DMS153 treated with DMSO at 0.1 percent for 48 hours (cell line): ENCODE results near the gene JADE2.
"Not testable (repeated sequence)": the region's sequence is repeated elsewhere in the genome, so short reads cannot be mapped to it uniquely, and the experiment has no call there.

Experiments used
- DNase-seq: peaks from one replicate; lab custom pipeline; 2025; ENCODE audit not compliant: unreplicated experiment; lab: John Stamatoyannopoulos, UW

JADE2 gene

DNA sequence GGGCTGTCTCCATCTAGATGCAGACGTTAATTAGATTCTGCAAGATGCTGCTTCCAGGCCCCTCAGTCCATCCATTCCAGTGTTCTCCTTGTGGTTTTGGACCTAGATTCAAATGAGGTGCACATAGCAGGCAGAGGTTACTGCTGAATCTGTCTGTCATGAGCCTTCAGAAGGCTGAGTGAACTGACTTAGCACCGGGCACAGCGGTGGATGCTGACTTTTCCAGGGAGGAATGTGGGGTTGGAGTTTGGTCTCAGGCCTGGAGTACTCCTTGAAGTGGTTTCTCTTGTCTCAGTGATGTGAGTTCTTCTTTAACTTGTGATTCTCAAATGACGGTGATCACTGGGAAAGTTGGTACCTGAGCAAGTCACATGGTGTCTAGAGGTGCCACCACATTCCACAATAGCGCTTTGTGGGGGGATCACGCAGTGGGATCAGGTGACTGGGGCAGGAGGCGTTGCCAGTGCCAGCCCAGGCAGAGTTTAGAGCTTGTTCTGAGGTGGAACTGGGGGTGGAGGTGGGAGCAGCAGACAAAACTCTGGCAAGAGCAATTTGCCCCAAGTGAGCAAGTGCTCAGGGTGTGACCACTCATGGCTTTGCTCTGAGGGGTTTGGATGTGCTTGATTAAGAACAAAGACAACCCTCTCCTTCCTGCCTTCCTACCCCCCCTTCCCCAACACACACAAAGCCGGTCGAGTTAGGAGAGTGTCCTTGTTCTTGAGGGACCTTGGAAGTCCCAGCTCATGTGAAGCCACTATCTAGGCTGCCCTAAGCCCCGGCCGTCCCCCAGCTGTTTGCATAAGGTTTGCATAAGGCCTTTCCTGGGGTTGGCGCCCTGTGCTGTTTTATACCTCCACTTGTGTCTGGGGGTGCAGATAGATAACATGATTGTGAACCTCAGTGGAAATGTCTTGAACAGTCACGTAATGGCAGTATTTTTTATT is 25.1 kb downstream of the JADE2 start:
- DNase-seq = no peak

DNA sequence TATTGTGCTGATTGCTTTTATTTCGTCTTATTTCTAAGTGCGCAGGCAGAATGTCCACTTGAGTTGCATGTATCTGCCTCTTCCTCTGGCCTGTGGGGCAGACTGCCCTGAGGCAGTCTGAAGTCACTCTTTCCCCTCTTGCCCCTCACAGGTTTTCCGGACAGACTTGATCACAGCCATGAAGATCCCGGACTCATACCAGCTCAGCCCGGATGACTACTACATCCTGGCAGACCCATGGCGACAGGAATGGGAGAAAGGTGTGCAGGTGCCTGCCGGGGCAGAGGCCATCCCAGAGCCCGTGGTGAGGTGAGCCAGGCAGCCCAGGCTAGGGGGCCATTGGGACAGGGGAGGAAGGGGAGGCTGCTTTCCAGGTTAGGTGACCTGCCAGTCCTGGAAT is 26.4 kb downstream of the JADE2 start:
- no peak for DNase-seq

DNA sequence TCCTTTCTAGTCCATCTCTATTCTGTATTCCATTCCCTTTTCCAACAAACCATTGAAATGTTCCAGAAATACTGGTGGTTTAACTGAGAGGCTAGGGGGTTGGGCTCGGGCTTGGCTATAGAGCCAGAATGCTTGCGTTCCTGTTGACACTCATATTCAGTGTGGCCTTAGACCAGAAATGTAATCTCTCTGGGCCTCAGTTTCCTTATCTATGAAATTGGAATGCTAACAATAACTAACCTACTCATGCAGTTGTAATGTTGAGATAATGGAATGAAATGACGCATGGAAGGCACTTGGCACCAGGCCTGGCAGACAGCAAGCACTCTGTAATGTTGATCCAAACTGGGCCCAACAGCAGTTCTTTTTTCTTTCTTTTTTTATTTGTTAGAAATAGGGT is 26.8 kb downstream of the JADE2 start:
- no peak for DNase-seq

DNA sequence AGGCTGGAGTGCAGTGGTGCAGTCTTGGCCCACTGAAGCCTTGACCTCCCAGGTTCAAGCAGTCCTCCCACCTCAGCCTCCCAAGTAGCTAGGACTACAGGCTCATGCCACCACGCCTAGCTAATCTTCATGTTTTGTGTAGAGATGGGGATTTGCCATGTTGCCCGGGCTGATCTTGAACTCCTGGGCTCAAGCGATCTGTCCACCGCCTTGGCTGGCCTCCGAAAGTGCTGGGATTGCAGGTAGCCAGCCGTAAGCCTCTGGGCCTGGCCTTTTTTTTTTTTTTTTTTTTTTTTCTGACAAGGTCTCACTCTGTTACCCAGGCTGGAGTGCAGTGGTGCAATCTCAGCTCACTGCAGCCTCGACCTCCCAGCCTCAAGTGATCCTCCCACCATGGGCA is 27.2 kb downstream of the JADE2 start:
- DNase-seq = not testable (repeated sequence)

DNA sequence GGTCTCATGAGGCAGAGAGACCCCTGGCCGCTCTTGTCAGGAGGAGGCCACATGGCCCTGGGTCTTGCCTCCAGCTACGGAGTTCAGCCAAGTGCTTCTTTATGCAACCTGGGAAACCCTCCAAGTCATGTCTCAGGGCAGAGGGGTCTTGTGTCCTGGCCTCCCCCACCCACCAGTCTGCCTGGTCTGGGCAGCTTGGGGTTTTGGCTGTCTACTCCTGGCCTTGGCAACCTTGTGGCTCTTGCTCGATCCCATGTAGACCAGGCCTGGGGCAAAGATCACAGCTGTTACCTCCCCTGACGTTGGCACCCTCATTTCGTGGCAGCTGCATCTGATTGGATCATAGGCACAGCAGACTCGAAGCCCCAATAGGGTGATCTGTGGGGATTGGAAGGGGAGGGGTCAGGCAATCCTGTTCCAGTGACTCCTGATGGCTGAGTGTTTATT is 28.4 kb downstream of the JADE2 start:
- no peak for DNase-seq

DNA sequence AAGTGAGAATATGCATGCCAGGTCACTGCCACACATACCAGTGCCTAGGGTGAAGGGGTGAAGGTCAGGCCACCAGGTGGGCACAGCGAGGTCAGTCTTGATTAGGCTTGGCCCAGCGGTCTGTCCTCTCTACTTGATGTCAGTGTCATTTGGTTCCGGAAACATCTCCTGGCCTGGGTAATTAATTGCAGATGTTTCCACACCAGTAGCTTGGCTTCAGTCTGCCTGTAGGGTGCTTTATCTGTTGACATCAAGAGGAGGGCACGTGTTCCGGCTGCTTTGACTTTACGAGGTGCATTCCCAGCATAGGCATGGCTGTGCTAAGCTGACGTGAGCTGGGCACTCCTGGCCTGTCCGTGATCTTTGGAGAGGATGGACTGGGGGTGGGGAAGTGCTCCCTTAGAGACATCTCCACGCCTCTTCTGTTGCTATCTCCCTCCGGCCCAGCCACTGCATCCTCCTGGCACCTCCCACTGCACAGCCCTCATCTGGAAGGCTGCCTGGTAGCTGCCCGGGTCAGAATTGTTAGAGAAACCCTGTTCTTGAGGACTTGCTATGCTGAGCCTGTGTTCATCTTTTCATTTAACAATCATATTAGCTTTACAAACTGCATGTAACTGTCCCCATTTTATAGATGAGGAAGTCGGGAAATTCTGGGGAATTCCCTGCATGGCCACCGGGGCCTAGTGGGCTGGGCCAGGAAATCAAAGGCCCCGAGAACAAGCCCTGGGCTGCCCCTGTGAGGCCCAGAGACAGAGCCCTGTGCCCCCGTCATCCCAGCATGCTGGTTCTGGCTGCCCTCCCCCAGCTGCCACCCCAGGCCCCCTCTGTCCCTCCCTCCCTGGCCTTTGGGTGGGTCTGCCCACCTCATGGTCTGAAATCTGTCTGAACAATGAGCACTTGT is 29.1 kb downstream of the JADE2 start:
- DNase-seq = no peak

DNA sequence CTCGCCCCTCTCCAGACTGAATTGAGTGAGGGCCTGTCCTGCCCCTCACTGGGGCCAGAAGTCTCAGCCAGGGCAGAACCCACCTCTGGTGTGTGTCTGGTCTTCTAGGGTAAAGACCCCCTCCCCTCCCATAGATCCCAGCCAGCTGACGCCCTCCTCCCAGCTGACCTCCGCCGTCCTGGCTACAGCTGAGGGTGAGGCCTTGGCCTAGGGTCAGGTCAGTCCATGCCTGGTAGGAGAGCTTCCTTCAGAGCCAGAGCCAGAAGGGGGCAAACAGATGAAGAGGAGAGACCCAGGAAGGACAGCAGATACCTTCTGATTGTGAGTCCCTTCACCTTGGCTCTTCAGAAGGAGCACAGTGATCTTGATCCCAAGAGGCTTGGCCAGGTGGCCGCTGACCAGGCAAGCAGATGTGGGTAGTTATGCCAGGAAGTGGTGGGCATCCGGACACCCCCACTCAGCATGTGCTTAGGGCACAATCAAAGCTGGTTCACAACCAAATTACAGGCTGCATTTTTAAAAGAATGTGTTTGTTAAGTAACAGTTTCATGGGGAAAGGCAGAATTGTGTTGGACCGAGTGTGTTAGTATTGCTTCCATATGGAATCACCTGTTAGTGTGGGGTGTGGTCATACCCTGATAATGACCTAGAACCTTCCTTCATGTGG is 29.9 kb downstream of the JADE2 start:
- DNase-seq = no peak

DNA sequence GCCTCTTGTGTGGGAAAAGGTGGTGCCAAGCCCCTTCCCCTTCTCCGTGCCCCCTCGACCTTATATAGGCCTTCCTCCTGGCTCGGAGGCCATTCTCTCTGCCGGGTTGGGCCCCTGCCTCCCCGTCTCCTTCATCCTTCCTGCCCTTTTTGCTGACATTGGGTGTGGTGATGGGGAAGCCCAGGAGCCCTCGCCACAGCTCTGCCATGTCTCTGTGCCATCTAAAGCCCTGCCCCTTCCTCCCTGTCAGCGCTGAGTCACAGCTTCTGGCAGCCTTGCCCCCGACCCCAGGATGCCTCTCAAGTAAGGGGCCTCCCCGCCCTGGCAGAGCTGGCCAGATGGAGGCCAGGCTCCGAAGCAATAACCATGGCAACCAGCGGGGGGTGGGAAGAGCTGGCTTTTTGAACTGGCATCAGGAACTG is 30.4 kb downstream of the JADE2 start:
- no peak for DNase-seq

DNA sequence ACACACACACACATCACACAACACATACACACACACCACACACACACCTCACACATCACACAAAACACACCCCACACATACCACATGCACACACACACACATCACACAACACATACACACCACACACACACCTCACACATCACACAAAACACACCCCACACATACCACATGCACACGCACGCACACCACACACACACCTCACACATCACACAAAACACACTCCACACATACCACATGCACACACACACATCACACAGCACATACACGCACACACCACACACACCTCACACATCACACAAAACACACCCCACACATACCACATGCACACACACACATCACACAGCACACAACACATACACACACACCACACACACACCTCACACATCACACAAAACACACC is 31.1 kb downstream of the JADE2 start:
- not testable (repeated sequence) for DNase-seq

DNA sequence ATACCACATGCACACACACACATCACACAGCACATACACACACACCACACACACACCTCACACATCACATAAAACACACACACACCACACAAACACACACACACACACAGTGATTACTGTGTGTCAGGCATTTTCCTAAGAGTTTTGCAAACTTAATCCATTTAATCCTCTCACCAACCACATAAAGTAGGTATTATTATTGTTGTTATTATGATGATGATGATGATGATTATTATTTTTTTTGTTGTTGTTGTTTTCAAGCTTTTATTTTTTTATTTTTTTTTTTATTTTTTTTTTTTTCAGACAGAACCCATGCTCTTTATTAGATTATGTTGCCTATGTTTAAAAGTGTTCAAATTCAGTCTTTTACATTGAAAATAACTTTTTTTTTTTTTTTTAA is 31.5 kb downstream of the JADE2 start:
- no peak for DNase-seq

DNA sequence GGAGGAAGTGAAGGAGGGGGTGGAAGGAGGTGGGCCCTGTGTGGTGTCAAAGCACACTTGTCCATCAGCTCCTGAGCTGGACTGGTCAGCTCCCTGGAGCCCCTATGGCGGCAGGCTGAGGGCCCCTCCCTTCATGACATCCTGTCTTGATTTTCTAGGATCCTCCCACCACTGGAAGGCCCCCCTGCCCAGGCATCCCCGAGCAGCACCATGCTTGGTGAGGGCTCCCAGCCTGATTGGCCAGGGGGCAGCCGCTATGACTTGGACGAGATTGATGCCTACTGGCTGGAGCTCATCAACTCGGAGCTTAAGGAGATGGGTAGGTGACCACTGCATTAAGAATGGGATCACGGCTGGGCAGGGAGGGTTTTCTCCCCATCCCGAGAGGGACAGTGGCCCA is 34.2 kb downstream of the JADE2 start:
- no peak for DNase-seq

DNA sequence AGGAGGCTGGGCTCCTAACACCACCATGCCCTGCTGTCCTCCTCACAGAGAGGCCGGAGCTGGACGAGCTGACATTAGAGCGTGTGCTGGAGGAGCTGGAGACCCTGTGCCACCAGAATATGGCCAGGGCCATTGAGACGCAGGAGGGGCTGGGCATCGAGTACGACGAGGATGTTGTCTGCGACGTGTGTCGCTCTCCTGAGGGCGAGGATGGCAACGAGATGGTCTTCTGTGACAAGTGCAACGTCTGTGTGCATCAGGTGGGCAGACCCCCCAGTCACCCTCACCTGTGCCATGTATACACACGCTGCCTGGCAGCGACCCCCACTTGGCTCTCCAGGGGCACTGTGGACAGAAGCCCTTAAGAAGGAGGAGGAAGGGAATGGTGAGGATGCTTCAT is 35.2 kb downstream of the JADE2 start:
- DNase-seq = no peak

DNA sequence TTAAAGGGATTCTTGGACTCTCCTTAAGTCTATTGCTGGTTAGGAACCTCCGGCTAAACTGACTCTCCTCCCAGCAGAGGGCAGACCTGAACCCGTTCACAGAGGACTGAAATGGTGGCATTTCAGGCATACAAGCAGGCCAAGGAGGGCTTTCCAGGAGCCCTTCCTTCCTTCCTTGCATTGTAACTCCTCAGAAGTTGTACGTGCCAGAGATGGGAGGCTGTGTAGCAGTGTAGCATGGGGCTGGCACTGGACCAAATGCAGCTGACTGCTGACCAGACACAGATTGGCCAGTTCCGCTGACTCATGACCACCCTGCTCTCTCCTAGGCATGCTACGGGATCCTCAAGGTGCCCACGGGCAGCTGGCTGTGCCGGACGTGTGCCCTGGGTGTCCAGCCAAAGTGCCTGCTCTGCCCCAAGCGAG is 36.4 kb downstream of the JADE2 start:
- no peak for DNase-seq

DNA sequence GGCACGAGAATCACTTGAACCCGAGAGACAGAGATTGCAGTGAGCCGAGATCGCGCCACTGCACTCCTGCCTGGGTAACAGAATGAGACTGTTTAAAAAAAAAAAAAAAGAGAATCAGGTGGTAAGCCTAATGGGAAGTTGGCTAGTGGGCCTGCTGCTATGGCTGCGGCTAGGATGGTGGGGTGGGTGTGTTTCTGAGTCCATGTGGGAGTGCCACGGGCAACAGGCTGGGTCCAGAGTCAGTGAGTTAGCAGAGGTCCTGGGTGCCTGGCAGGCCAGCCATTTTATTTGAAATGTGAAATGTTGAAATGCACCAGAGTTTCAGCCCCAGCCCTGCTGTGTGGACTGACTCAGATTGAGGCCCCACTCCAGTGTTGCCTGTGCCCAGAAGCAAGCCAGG is 37.8 kb downstream of the JADE2 start:
- no peak for DNase-seq

DNA sequence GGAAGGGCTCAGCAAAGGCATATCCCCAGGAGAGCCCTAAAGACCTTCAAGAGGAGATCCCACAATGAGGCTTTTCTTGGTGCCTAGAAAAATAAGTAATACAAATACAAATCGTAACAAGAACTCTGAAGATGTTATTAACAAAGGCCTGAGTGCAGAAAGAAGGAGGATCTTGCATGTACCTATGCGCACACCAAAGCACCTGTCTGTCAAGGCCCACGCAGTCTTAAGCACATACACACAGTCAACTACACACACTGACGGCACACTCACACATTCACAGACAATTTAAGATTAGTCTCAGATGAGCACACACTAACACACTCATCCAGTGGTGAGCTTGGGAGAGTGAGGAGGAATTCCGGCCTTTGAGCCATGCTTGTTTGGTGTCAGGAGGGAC is 38.5 kb downstream of the JADE2 start:
- no peak for DNase-seq

DNA sequence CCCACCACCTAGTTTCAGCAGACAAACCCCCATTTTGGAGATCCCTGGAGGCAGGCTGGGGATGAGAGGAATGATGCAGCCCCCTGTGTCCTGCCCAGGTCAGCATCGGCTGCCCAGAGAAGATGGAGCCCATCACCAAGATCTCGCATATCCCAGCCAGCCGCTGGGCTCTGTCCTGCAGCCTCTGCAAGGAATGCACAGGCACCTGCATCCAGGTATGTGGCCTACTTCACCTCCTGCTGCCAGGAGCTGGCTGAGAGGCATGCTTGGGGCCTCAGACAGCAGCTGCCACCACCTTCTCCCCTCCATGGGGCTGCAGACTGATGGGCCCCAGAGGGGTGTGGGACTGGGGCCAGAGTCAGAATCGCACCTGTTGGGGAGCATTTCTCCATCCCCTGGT is 38.9 kb downstream of the JADE2 start:
- DNase-seq = no peak

DNA sequence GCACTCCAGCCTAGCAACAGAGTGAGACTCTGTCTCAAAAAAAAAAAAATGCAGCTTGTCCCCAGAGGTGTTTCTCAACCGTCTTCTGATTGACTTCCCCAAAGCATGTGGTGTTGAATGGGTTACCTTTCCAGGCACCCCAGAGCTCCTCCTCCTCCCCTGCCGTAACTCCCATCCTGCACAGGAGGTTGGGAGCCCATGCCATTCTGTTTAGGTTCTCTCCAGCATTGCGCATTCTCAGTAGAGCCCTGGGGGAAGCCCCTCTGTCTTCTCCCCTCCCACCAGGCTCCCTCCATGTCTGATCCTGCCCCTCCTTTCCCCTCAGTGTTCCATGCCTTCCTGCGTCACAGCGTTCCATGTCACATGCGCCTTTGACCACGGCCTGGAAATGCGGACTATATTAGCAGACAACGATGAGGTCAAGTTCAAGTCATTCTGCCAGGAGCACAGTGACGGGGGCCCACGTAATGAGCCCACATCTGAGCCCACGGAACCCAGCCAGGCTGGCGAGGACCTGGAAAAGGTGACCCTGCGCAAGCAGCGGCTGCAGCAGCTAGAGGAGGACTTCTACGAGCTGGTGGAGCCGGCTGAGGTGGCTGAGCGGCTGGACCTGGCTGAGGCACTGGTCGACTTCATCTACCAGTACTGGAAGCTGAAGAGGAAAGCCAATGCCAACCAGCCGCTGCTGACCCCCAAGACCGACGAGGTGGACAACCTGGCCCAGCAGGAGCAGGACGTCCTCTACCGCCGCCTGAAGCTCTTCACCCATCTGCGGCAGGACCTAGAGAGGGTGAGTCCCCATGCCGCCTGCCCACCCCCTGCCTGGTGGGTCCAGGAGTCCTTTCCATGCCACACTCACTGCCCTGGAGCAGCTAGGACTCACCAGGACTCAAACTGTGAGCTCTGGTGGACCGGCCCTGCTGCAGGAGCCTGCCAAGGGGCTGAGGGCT is 40.6 kb downstream of the JADE2 start:
- no peak for DNase-seq

DNA sequence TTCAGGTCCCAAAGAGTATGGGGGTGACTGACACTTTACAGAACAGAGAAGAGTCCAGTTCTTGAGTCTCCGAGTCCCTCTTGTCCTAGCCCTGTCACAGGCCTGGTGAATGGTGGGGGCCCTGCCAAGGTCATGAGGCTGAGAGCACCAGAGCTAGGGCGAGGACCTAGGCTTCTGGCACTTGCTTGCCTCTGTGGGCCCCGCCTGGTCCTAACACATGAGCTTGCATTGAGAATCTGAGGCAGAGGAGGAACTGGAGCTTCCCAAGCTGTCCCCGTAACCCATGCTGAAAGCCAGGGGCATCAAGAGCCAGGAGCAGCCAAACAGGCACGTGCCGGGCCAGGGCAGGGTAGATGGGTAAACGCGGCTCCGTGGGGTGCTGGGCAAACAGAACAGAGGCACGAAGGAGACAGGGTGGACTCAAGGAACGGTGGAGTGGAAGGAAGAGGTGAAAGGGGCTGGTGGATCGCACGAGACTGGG is 41.3 kb downstream of the JADE2 start:
- no peak for DNase-seq

DNA sequence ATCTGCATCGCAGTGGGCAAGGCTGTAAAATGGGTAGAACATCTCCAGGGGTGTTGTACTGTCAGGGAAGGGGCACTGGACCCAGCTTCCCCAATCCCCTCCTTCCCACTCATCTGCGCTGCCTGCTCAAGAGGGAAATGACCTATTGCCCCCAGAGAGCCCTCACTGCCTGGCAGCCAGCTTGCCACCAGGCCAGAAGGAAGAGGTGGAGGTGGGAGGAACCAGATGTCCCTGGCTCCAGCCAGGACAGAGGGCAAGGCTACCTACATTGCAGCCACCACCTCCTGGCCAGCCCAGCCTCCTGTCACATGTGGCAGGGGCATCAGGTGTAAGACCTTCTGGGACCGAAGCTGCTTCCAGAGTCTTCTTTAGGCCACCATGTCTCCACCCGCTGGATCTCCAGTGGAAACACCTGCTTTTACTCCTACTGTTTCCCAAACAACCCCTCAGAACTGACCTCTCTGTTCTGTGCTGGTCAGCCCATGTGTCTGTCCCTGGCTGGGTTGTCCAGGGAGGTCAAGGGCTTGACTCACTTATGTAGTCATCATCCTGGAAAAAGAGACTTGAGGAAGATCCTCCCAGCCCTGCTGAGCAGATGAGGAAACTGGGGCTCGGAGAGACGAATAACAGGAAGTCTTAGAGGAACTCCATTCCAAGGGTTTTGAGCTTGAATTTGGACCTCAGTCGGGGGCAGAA is 42.3 kb downstream of the JADE2 start:
- no peak for DNase-seq

DNA sequence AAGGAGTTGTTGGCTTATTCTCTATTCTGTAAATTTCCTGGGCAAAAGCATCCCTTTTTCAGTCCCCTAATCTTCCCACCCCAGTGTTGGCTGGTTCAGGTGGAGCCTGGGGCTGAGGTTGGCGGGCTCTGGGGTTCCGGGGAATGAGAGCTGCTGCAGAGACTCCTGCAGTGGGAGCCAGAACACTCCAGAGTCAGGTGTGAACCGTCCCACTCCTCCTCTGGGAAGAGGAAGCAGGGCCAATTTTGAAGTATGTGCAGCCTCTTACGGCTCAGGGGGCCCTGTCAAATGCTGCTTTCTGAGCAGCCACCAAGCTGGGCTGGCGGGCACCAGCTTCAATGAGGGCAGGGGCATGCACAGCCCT is 42.8 kb downstream of the JADE2 start:
- no peak for DNase-seq
